ENCODE data around the gene LZIC.

Gene LZIC

GRCh38 chr1:9901148-9902059 lies 41.8 kb downstream of the LZIC start:
- Histone ChIP-seq H3K9me3 (ENCODE audit: control insufficient read depth in 2 of 2, low read length in 2 of 2) (no peaks in the 10 kb centered on the region), H3K36me3 (ENCODE audit: control insufficient read depth in 2 of 2, insufficient read depth in 2 of 2, low read length in 2 of 2) (no peaks in the 10 kb centered on the region), H3K4me3 (ENCODE audit: low read length in 2 of 2) (no peak overlapping the region), H3K27ac (ENCODE audit: low read length) (no peak overlapping the region), H3K4me1 (ENCODE audit: control insufficient read depth, insufficient read depth, low read length) (peaks cover 7% of the 10 kb centered on the region), H3K9ac (ENCODE audit: low read length in 2 of 2) (no peak overlapping the region), H3K27me3 (ENCODE audit: control insufficient read depth in 1 of 2, insufficient read depth in 2 of 2, low read length in 2 of 2) (no peaks in the 10 kb centered on the region)

- Histone ChIP-seq H3K4me1 (ENCODE audit: control insufficient read depth, insufficient read depth, low read length) (peaks cover 7% of the 10 kb centered on the region), H3K36me3 (ENCODE audit: control insufficient read depth in 2 of 2, insufficient read depth in 2 of 2, low read length in 2 of 2) (no peaks in the 10 kb centered on the region), H3K9ac (ENCODE audit: low read length in 2 of 2) (no peak overlapping the region), H3K9me3 (ENCODE audit: control insufficient read depth in 2 of 2, low read length in 2 of 2) (no peaks in the 10 kb centered on the region), H3K27me3 (ENCODE audit: control insufficient read depth in 1 of 2, insufficient read depth in 2 of 2, low read length in 2 of 2) (no peaks in the 10 kb centered on the region), H3K4me3 (ENCODE audit: low read length in 2 of 2) (peak overlapping the region in 1 of 2 donors; percentile 44), H3K27ac (ENCODE audit: low read length) (peak overlapping the region; percentile 41)
These were observed 42.8 kb downstream of the LZIC start for GRCh38 chr1:9900142-9901043.

- Histone ChIP-seq H3K4me3 (ENCODE audit: low read length in 2 of 2) (no peak overlapping the region), H3K27me3 (ENCODE audit: control insufficient read depth in 1 of 2, insufficient read depth in 2 of 2, low read length in 2 of 2) (no peaks in the 10 kb centered on the region), H3K9ac (ENCODE audit: low read length in 2 of 2) (no peak overlapping the region), H3K36me3 (ENCODE audit: control insufficient read depth in 2 of 2, insufficient read depth in 2 of 2, low read length in 2 of 2) (no peaks in the 10 kb centered on the region), H3K9me3 (ENCODE audit: control insufficient read depth in 2 of 2, low read length in 2 of 2) (no peaks in the 10 kb centered on the region), H3K27ac (ENCODE audit: low read length) (no peak overlapping the region), H3K4me1 (ENCODE audit: control insufficient read depth, insufficient read depth, low read length) (peaks cover 16% of the 10 kb centered on the region)
These were observed 49.1 kb downstream of the LZIC start for GRCh38 chr1:9894115-9894514.

GRCh38 chr1:9892563-9893528 lies 50.3 kb downstream of the LZIC start:
- Histone ChIP-seq H3K4me1 (ENCODE audit: control insufficient read depth, insufficient read depth, low read length) (peaks cover 16% of the 10 kb centered on the region), H3K36me3 (ENCODE audit: control insufficient read depth in 2 of 2, insufficient read depth in 2 of 2, low read length in 2 of 2) (no peaks in the 10 kb centered on the region), H3K9ac (ENCODE audit: low read length in 2 of 2) (no peak overlapping the region), H3K27ac (ENCODE audit: low read length) (no peak overlapping the region), H3K27me3 (ENCODE audit: control insufficient read depth in 1 of 2, insufficient read depth in 2 of 2, low read length in 2 of 2) (no peaks in the 10 kb centered on the region), H3K4me3 (ENCODE audit: low read length in 2 of 2) (no peak overlapping the region), H3K9me3 (ENCODE audit: control insufficient read depth in 2 of 2, low read length in 2 of 2) (no peaks in the 10 kb centered on the region)

GRCh38 chr1:9891207-9891606 lies 52.0 kb downstream of the LZIC start:
- H3K4me3 ChIP-seq (ENCODE audit: low read length in 2 of 2), result no peak overlapping the region
- no peak overlapping the region for H3K9ac ChIP-seq (ENCODE audit: low read length in 2 of 2)
- no peak overlapping the region for H3K27ac ChIP-seq (ENCODE audit: low read length)
- H3K36me3 ChIP-seq (ENCODE audit: control insufficient read depth in 2 of 2, insufficient read depth in 2 of 2, low read length in 2 of 2), result peaks cover 0 to 2% of the 10 kb centered on the region in 2 donors
- H3K4me1 ChIP-seq (ENCODE audit: control insufficient read depth, insufficient read depth, low read length), result peaks cover 16% of the 10 kb centered on the region
- H3K27me3 ChIP-seq (ENCODE audit: control insufficient read depth in 1 of 2, insufficient read depth in 2 of 2, low read length in 2 of 2), result no peaks in the 10 kb centered on the region
- H3K9me3 ChIP-seq (ENCODE audit: control insufficient read depth in 2 of 2, low read length in 2 of 2), result no peaks in the 10 kb centered on the region

- Histone ChIP-seq H3K4me3 (ENCODE audit: low read length in 2 of 2) (no peak overlapping the region), H3K4me1 (ENCODE audit: control insufficient read depth, insufficient read depth, low read length) (peaks cover 16% of the 10 kb centered on the region), H3K9ac (ENCODE audit: low read length in 2 of 2) (peak overlapping the region in 1 of 2 donors; percentile 25), H3K27ac (ENCODE audit: low read length) (peak overlapping the region; percentile 60), H3K9me3 (ENCODE audit: control insufficient read depth in 2 of 2, low read length in 2 of 2) (no peaks in the 10 kb centered on the region), H3K36me3 (ENCODE audit: control insufficient read depth in 2 of 2, insufficient read depth in 2 of 2, low read length in 2 of 2) (peaks cover 0 to 2% of the 10 kb centered on the region in 2 donors), H3K27me3 (ENCODE audit: control insufficient read depth in 1 of 2, insufficient read depth in 2 of 2, low read length in 2 of 2) (no peaks in the 10 kb centered on the region)
These were observed 52.9 kb downstream of the LZIC start for GRCh38 chr1:9890224-9890731.

GRCh38 chr1:9889411-9889810 lies 53.8 kb downstream of the LZIC start:
- Histone ChIP-seq H3K4me1 (ENCODE audit: control insufficient read depth, insufficient read depth, low read length) (peaks cover 16% of the 10 kb centered on the region), H3K9me3 (ENCODE audit: control insufficient read depth in 2 of 2, low read length in 2 of 2) (no peaks in the 10 kb centered on the region), H3K4me3 (ENCODE audit: low read length in 2 of 2) (no peak overlapping the region), H3K27ac (ENCODE audit: low read length) (no peak overlapping the region), H3K9ac (ENCODE audit: low read length in 2 of 2) (peak overlapping the region in 1 of 2 donors; percentile 12), H3K36me3 (ENCODE audit: control insufficient read depth in 2 of 2, insufficient read depth in 2 of 2, low read length in 2 of 2) (peaks cover 0 to 2% of the 10 kb centered on the region in 2 donors), H3K27me3 (ENCODE audit: control insufficient read depth in 1 of 2, insufficient read depth in 2 of 2, low read length in 2 of 2) (no peaks in the 10 kb centered on the region)

GRCh38 chr1:9888886-9889285 lies 54.3 kb downstream of the LZIC start:
- Histone ChIP-seq H3K4me1 (ENCODE audit: control insufficient read depth, insufficient read depth, low read length) (peaks cover 16% of the 10 kb centered on the region), H3K9me3 (ENCODE audit: control insufficient read depth in 2 of 2, low read length in 2 of 2) (no peaks in the 10 kb centered on the region), H3K27ac (ENCODE audit: low read length) (no peak overlapping the region), H3K36me3 (ENCODE audit: control insufficient read depth in 2 of 2, insufficient read depth in 2 of 2, low read length in 2 of 2) (peaks cover 0 to 2% of the 10 kb centered on the region in 2 donors), H3K27me3 (ENCODE audit: control insufficient read depth in 1 of 2, insufficient read depth in 2 of 2, low read length in 2 of 2) (no peaks in the 10 kb centered on the region), H3K4me3 (ENCODE audit: low read length in 2 of 2) (no peak overlapping the region), H3K9ac (ENCODE audit: low read length in 2 of 2) (no peak overlapping the region)

GRCh38 chr1:9887070-9887469 lies 56.1 kb downstream of the LZIC start:
- H3K36me3 ChIP-seq (ENCODE audit: control insufficient read depth in 2 of 2, insufficient read depth in 2 of 2, low read length in 2 of 2), result peaks cover 0 to 2% of the 10 kb centered on the region in 2 donors
- no peak overlapping the region for H3K27ac ChIP-seq (ENCODE audit: low read length)
- H3K4me1 ChIP-seq (ENCODE audit: control insufficient read depth, insufficient read depth, low read length), result peaks cover 16% of the 10 kb centered on the region
- no peaks in the 10 kb centered on the region for H3K9me3 ChIP-seq (ENCODE audit: control insufficient read depth in 2 of 2, low read length in 2 of 2)
- no peaks in the 10 kb centered on the region for H3K27me3 ChIP-seq (ENCODE audit: control insufficient read depth in 1 of 2, insufficient read depth in 2 of 2, low read length in 2 of 2)
- no peak overlapping the region for H3K4me3 ChIP-seq (ENCODE audit: low read length in 2 of 2)
- no peak overlapping the region for H3K9ac ChIP-seq (ENCODE audit: low read length in 2 of 2)
